Neuronal stem cell (in vitro differentiated cells): ENCODE results near the gene HMGN1.
"Not testable (repeated sequence)": the region's sequence is repeated elsewhere in the genome, so short reads cannot be mapped to it uniquely, and the experiment has no call there.

Experiments
- DNase-seq: peaks from one replicate; pipeline ENCODE4 v3.0.0-alpha.2; 2013; ENCODE audit warnings: low spot score
- H2AFZ ChIP-seq: one replicate; pipeline ENCODE4 v1.6.1; 2013; ENCODE audit warnings: mild to moderate bottlenecking, low read length, inconsistent platforms
- H2AK5ac ChIP-seq: 2 replicates; pipeline ENCODE4 v1.6.1; 2013; ENCODE audit warnings: low read depth, mild to moderate bottlenecking, inconsistent platforms, low read length, moderate library complexity, mixed read lengths
- H2BK120ac ChIP-seq: 2 replicates; pipeline ENCODE4 v1.6.1; 2013; ENCODE audit warnings: low read depth, mild to moderate bottlenecking, inconsistent platforms, low read length, moderate library complexity, mixed read lengths
- H2BK12ac ChIP-seq: one replicate; pipeline ENCODE4 v1.6.1; 2013; ENCODE audit warnings: low read length, inconsistent platforms
- H2BK15ac ChIP-seq: 2 replicates; pipeline ENCODE4 v1.6.1; 2013; ENCODE audit warnings: mild to moderate bottlenecking, low read length, inconsistent platforms, mixed read lengths
- H2BK5ac ChIP-seq: one replicate; pipeline ENCODE4 v1.6.1; 2013; ENCODE audit warnings: inconsistent platforms, mild to moderate bottlenecking, low read length, moderate library complexity
- H3K14ac ChIP-seq: one replicate; pipeline ENCODE4 v1.6.1; 2013; ENCODE audit warnings: low read length, inconsistent platforms
- H3K18ac ChIP-seq: 2 replicates; pipeline ENCODE4 v1.6.1; 2013; ENCODE audit warnings: low read length, inconsistent platforms
- H3K23ac ChIP-seq: 2 replicates; pipeline ENCODE4 v1.6.1; 2013; ENCODE audit warnings: low read depth, mild to moderate bottlenecking, mixed read lengths, low read length, inconsistent platforms; ENCODE audit not compliant: poor library complexity
- H3K27ac ChIP-seq: replicated peaks from 3 replicates; pipeline ENCODE4 v1.5.1; 2013; ENCODE audit warnings: low read length, inconsistent platforms
- H3K27me3 ChIP-seq, 3 experiments: 2 replicates each; pipeline ENCODE4 v1.6.1; 2013; ENCODE audit warnings: low read length in 3 of 3, mild to moderate bottlenecking in 2 of 3, inconsistent platforms in 1 of 3, low read depth in 1 of 3, mixed read lengths in 1 of 3, moderate library complexity in 1 of 3; ENCODE audit not compliant: control insufficient read depth in 3 of 3, insufficient read depth in 3 of 3
- H3K36me3 ChIP-seq, 2 donors: replicated peaks in 1 of 2; 2 replicates each; pipeline ENCODE4 v1.6.1; 2013; ENCODE audit warnings: low read length in 2 of 2; ENCODE audit not compliant: control insufficient read depth in 2 of 2, insufficient read depth in 2 of 2
- H3K4ac ChIP-seq: 2 replicates; pipeline ENCODE4 v1.6.1; 2013; ENCODE audit warnings: inconsistent platforms, mild to moderate bottlenecking, low read length, moderate library complexity
- H3K4me1 ChIP-seq, 2 donors: 1 replicate in 1 of 2; 2 replicates in 1 of 2; pipeline ENCODE4 v1.6.1; 2013; ENCODE audit warnings: low read length in 2 of 2, low read depth in 1 of 2; ENCODE audit not compliant: control insufficient read depth in 2 of 2, insufficient read depth in 1 of 2
- H3K4me2 ChIP-seq: one replicate; pipeline ENCODE4 v1.6.1; 2013; ENCODE audit warnings: mild to moderate bottlenecking, low read length, inconsistent platforms; ENCODE audit not compliant: insufficient read depth, poor library complexity, severe bottlenecking
- H3K4me3 ChIP-seq, 2 donors: 2 replicates each; pipeline ENCODE4 v1.5.1; 2013; ENCODE audit warnings: low read length in 2 of 2, mild to moderate bottlenecking in 2 of 2, inconsistent platforms in 1 of 2, moderate library complexity in 1 of 2
- H3K79me1 ChIP-seq: one replicate; pipeline ENCODE4 v1.6.1; 2013; ENCODE audit warnings: low read depth, mild to moderate bottlenecking, inconsistent platforms, low read length, moderate library complexity
- H3K9ac ChIP-seq: one replicate; pipeline ENCODE4 v1.6.1; 2013; ENCODE audit warnings: mild to moderate bottlenecking, low read depth, low read length, inconsistent platforms; ENCODE audit not compliant: poor library complexity
- H3K9me3 ChIP-seq, 2 donors: replicated peaks in 1 of 2; 2 replicates each; pipeline versions ENCODE3 to v1.6.1; 2013; ENCODE audit warnings: low read length in 2 of 2, mild to moderate bottlenecking in 2 of 2, inconsistent platforms in 1 of 2, low read depth in 1 of 2, mixed read lengths in 1 of 2, moderate library complexity in 1 of 2; ENCODE audit not compliant: control insufficient read depth in 2 of 2, insufficient read depth in 1 of 2
- H4K8ac ChIP-seq: one replicate; pipeline ENCODE4 v1.6.1; 2013; ENCODE audit warnings: low read depth, mild to moderate bottlenecking, inconsistent platforms, low read length, moderate library complexity
- H4K91ac ChIP-seq: one replicate; pipeline ENCODE4 v1.6.1; 2013; ENCODE audit warnings: low read length, low read depth, mild to moderate bottlenecking, inconsistent platforms; ENCODE audit not compliant: poor library complexity
- WGBS, 2 donors: extraction: QIAGEN DNeasy Blood & Tissue Kit; methylation state at CpG; one replicate each; pipeline ENCODE4 v1.1.7; 2013; ENCODE audit warnings: missing lambda C conversion rate in 2 of 2, mixed read lengths in 1 of 2; ENCODE audit not compliant: insufficient read length in 2 of 2, insufficient replicate concordance in 1 of 2; ENCODE audit errors: extremely low coverage in 2 of 2; 5-methylcytosine and 5-hydroxymethylcytosine counted together

The HMGN1 gene

GRCh38 chr21:39375446-39375845, 26.6 kb upstream of the HMGN1 start:
- no peak overlapping the region for H3K9ac ChIP-seq
- H3K23ac ChIP-seq = no peak overlapping the region
- H3K4me3 ChIP-seq = no peak overlapping the region
- no peak overlapping the region for H3K4me2 ChIP-seq
- H2BK5ac ChIP-seq = no peak overlapping the region
- no peak overlapping the region for H2AK5ac ChIP-seq
- H4K8ac ChIP-seq = no peak overlapping the region
- no peak overlapping the region for H3K18ac ChIP-seq
- no peak overlapping the region for H2BK12ac ChIP-seq
- H3K9me3 ChIP-seq = no peaks in the 10 kb centered on the region
- peaks cover 0 to 4% (median 0%) of the 10 kb centered on the region in 3 experiments for H3K27me3 ChIP-seq
- H2AFZ ChIP-seq = no peak overlapping the region
- no peak overlapping the region for H4K91ac ChIP-seq
- no peak overlapping the region for H2BK120ac ChIP-seq
- H3K27ac ChIP-seq = no peak overlapping the region
- no peak overlapping the region for H3K4ac ChIP-seq
- no peak overlapping the region for H3K14ac ChIP-seq
- no peaks in the 10 kb centered on the region for H3K79me1 ChIP-seq
- DNase-seq = no peak
- H2BK15ac ChIP-seq = no peak overlapping the region
- peaks cover 0 to 3% of the 10 kb centered on the region in 2 donors for H3K4me1 ChIP-seq
- no peaks in the 10 kb centered on the region for H3K36me3 ChIP-seq
- WGBS, 2 donors = no CpG with 5 or more reads among the region's 2 CpGs

- H3K79me1 ChIP-seq = no peaks in the 10 kb centered on the region
- H3K9me3 ChIP-seq = no peaks in the 10 kb centered on the region
- no peak overlapping the region for H2AK5ac ChIP-seq
- DNase-seq = no peak
- H3K23ac ChIP-seq = no peak overlapping the region
- H3K27me3 ChIP-seq = peaks cover 0 to 5% (median 0%) of the 10 kb centered on the region in 3 experiments
- H3K36me3 ChIP-seq = no peaks in the 10 kb centered on the region
- H2BK15ac ChIP-seq = no peak overlapping the region
- H3K4me3 ChIP-seq = no peak overlapping the region
- peaks cover 0 to 3% of the 10 kb centered on the region in 2 donors for H3K4me1 ChIP-seq
- H2BK120ac ChIP-seq = no peak overlapping the region
- no peak overlapping the region for H4K91ac ChIP-seq
- H3K4ac ChIP-seq = no peak overlapping the region
- no peak overlapping the region for H3K14ac ChIP-seq
- no peak overlapping the region for H3K27ac ChIP-seq
- WGBS, 2 donors = no CpG with 5 or more reads among the region's 6 CpGs
- no peak overlapping the region for H2BK12ac ChIP-seq
- H4K8ac ChIP-seq = no peak overlapping the region
- H2AFZ ChIP-seq = peak overlapping the region; percentile 69
- no peak overlapping the region for H2BK5ac ChIP-seq
- H3K9ac ChIP-seq = no peak overlapping the region
- no peak overlapping the region for H3K18ac ChIP-seq
- no peak overlapping the region for H3K4me2 ChIP-seq
Measured at GRCh38 chr21:39374046-39374445, 25.2 kb upstream of the HMGN1 start.

GRCh38 chr21:39373634-39374033, 24.7 kb upstream of the HMGN1 start:
- Histone ChIP-seq H3K23ac (no peak overlapping the region), H3K4me2 (no peak overlapping the region), H2AK5ac (no peak overlapping the region), H2BK5ac (no peak overlapping the region), H3K4me1 (peaks cover 0 to 3% of the 10 kb centered on the region in 2 donors), H3K4me3 (no peak overlapping the region), H2BK15ac (no peak overlapping the region), H3K4ac (no peak overlapping the region), H3K9ac (no peak overlapping the region), H2AFZ (peak overlapping the region; percentile 69), H3K14ac (no peak overlapping the region), H3K36me3 (no peaks in the 10 kb centered on the region), H3K79me1 (no peaks in the 10 kb centered on the region), H3K27me3 (peaks cover 0 to 5% (median 0%) of the 10 kb centered on the region in 3 experiments), H3K18ac (no peak overlapping the region), H2BK120ac (no peak overlapping the region), H2BK12ac (no peak overlapping the region), H4K91ac (no peak overlapping the region), H3K9me3 (no peaks in the 10 kb centered on the region), H3K27ac (no peak overlapping the region), H4K8ac (no peak overlapping the region)
- no peak for DNase-seq
- no CpG with 5 or more reads among the region's 5 CpGs for WGBS, 2 donors

- H2AK5ac ChIP-seq, H3K9ac ChIP-seq, H4K8ac ChIP-seq, H3K36me3 ChIP-seq, H2BK120ac ChIP-seq, DNase-seq, H2BK15ac ChIP-seq, H3K4ac ChIP-seq, H3K27me3 ChIP-seq, H4K91ac ChIP-seq, H2BK5ac ChIP-seq, H3K23ac ChIP-seq, H3K4me2 ChIP-seq, H2BK12ac ChIP-seq, H3K14ac ChIP-seq, H3K18ac ChIP-seq, H3K4me3 ChIP-seq, H2AFZ ChIP-seq, H3K27ac ChIP-seq, H3K9me3 ChIP-seq, H3K4me1 ChIP-seq, H3K79me1 ChIP-seq: not testable (repeated sequence)
- no CpG with 5 or more reads among the region's 7 CpGs for WGBS, 2 donors
Measured at GRCh38 chr21:39369896-39370288, 21.0 kb upstream of the HMGN1 start.
